ENCODE measurements around the gene RRP7A. TPM values are rescaled to one million over a fixed set of nuclear protein-coding genes. Genes with fewer than 3 reads are reported as not detected.

The RRP7A gene
- polyA plus RNA-seq, 3 donors, result 26.5 to 48.8 (median 34.5) TPM

Other genes starting within 250 kb of the RRP7A start
- gene TCF20, start 249.1 kb downstream of the RRP7A start, polyA plus RNA-seq (ENCODE audit: insufficient read length in 3 of 3), result 10 to 100 TPM; 28.7 to 29.5 (median 29.2) TPM
- 1 to 10 TPM in 2 of 3 donors, under 1 TPM in 1; 0.82 to 1.2 (median 1.0) TPM for gene NFAM1, start 87.4 kb downstream of the RRP7A start, polyA plus RNA-seq (ENCODE audit: insufficient read length in 3 of 3)
- 10 to 100 TPM in 1 of 3 donors, 1 to 10 TPM in 2; 6.8 to 10.4 (median 8.9) TPM for gene SERHL2, start 34.2 kb upstream of the RRP7A start, polyA plus RNA-seq (ENCODE audit: insufficient read length in 3 of 3)
- gene POLDIP3, start 95.1 kb upstream of the RRP7A start, polyA plus RNA-seq (ENCODE audit: insufficient read length in 3 of 3), result 100 to 1,000 TPM; 110 to 117 (median 117) TPM
- gene ATP5MGL, start 120.8 kb upstream of the RRP7A start, polyA plus RNA-seq (ENCODE audit: insufficient read length in 3 of 3), result under 1 TPM in 1 of 3 donors, not detected in 2; 0.26 TPM
- 100 to 1,000 TPM; 147 to 188 (median 185) TPM for gene CYB5R3, start 129.6 kb upstream of the RRP7A start, polyA plus RNA-seq (ENCODE audit: insufficient read length in 3 of 3)
- gene A4GALT, start 201.1 kb upstream of the RRP7A start, polyA plus RNA-seq (ENCODE audit: insufficient read length in 3 of 3), result 10 to 100 TPM; 22.8 to 25.9 (median 24.2) TPM